ENCODE data around the gene BRD3.
A peak's percentile ranks its signal among the peaks of the same experiment; 100 is the strongest.

Gene BRD3

GRCh38 chr9:134057751-134058701, 9.8 kb downstream of the BRD3 start:
- in situ Hi-C loops (cut with HindIII; ENCODE audit: low sequenced_read_pairs), result no loop called here
- no peak overlapping the region for H3K4me3 ChIP-seq (ENCODE audit: low read depth, low read length)
- DNase-seq (ENCODE audit: low read depth, low spot score), result no peak
- TF ChIP-seq CTCF (IDR thresholded peaks at IDR 0.05; ENCODE audit: low read depth, low read length), result no peak

GRCh38 chr9:134057307-134057657, 10.5 kb downstream of the BRD3 start:
- in situ Hi-C loops (cut with HindIII; ENCODE audit: low sequenced_read_pairs), result no loop called here
- DNase-seq (ENCODE audit: low read depth, low spot score), result no peak
- H3K4me3 ChIP-seq (ENCODE audit: low read depth, low read length), result no peak overlapping the region
- TF ChIP-seq CTCF (IDR thresholded peaks at IDR 0.05; ENCODE audit: low read depth, low read length), result no peak

GRCh38 chr9:134056483-134057306, 11.1 kb downstream of the BRD3 start:
- DNase-seq (ENCODE audit: low read depth, low spot score), result no peak
- H3K4me3 ChIP-seq (ENCODE audit: low read depth, low read length), result no peak overlapping the region
- in situ Hi-C loops (cut with HindIII; ENCODE audit: low sequenced_read_pairs), result no loop called here
- TF ChIP-seq CTCF (IDR thresholded peaks at IDR 0.05; ENCODE audit: low read depth, low read length), result no peak

- in situ Hi-C loops (cut with HindIII; ENCODE audit: low sequenced_read_pairs), result no loop called here
- no peak overlapping the region for H3K4me3 ChIP-seq (ENCODE audit: low read depth, low read length)
- TF ChIP-seq CTCF (IDR thresholded peaks at IDR 0.05; ENCODE audit: low read depth, low read length), result no peak
- DNase-seq (ENCODE audit: low read depth, low spot score), result peak; percentile 79
Measured at GRCh38 chr9:134055981-134056461, 11.8 kb downstream of the BRD3 start.

- in situ Hi-C loops (cut with HindIII; ENCODE audit: low sequenced_read_pairs), result no loop called here
- no peak for DNase-seq (ENCODE audit: low read depth, low spot score)
- TF ChIP-seq CTCF (IDR thresholded peaks at IDR 0.05; ENCODE audit: low read depth, low read length), result no peak
- no peak overlapping the region for H3K4me3 ChIP-seq (ENCODE audit: low read depth, low read length)
Measured at GRCh38 chr9:134054891-134055811, 12.7 kb downstream of the BRD3 start.
